Measurements from ENCODE around the gene TMPRSS13.

The TMPRSS13 gene

DNA sequence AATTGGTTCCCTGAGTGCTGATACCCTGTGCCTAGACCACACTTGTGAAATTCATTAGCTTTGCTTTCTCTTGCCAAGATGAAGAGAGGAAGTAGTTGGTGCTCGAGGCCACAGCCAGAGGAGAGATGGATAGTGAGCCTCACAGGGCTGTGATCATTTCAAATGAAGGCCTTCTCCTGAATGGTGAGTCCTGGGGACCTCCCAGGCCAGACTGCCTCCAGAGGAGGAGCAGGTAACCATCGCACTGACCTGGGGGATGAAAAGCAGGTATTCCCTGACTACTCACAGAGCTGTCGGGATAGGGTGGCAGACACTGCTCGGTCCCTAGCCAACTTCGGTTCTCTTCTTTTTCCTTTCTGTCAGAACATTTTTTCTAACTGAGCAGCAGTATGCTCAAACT lies 48.0 kb downstream of the TMPRSS13 start:
- Histone ChIP-seq H3K4me3 (ENCODE audit: low read depth, low read length) (no peak overlapping the region), H3K9me3 (ENCODE audit: control insufficient read depth, insufficient read depth, low read depth, low read length) (no peaks in the 10 kb centered on the region), H3K4me1 (ENCODE audit: control insufficient read depth, insufficient read depth, low read length) (no peaks in the 10 kb centered on the region), H3K36me3 (ENCODE audit: control insufficient read depth in 2 of 2, insufficient read depth in 1 of 2, low read length in 2 of 2) (no peaks in the 10 kb centered on the region), H3K27ac (ENCODE audit: extremely low read depth, low read depth, low read length) (no peak overlapping the region)
- TF ChIP-seq, protein P1, sequence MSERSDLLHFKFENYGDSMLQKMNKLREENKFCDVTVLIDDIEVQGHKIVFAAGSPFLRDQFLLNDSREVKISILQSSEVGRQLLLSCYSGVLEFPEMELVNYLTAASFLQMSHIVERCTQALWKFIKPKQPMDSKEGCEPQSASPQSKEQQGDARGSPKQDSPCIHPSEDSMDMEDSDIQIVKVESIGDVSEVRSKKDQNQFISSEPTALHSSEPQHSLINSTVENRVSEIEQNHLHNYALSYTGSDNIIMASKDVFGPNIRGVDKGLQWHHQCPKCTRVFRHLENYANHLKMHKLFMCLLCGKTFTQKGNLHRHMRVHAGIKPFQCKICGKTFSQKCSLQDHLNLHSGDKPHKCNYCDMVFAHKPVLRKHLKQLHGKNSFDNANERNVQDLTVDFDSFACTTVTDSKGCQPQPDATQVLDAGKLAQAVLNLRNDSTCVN (tag by site-specific recombination; optimal IDR thresholded peaks at IDR 0.05), result no peak
- no peak for TF ChIP-seq ZBTB17 (tag by site-specific recombination; IDR thresholded peaks at IDR 0.05)
- TF ChIP-seq ZFP3 (tag by site-specific recombination; IDR thresholded peaks at IDR 0.05; ENCODE audit: low read depth), result no peak
- TF ChIP-seq ZNF433 (tag by site-specific recombination; IDR thresholded peaks at IDR 0.05; ENCODE audit: low read depth), result no peak
- TF ChIP-seq ZBTB7A (tag by site-specific recombination; IDR thresholded peaks at IDR 0.05; ENCODE audit: low read depth), result no peak
- TF ChIP-seq EGR2 (tag by site-specific recombination; IDR thresholded peaks at IDR 0.05; ENCODE audit: low read depth), result no peak
- no peak for TF ChIP-seq ZNF324 (tag by site-specific recombination; IDR thresholded peaks at IDR 0.05)
- TF ChIP-seq ZNF214 (tag by site-specific recombination; IDR thresholded peaks at IDR 0.05; ENCODE audit: borderline replicate concordance), result no peak
- ChIA-PET POLR2A (no interaction called here), CTCF (interaction anchor here (0.6 kb wide), 1 partner anchor 24 kb away, joined by 3 read pairs; no protein-coding TSS in a partner anchor)

DNA sequence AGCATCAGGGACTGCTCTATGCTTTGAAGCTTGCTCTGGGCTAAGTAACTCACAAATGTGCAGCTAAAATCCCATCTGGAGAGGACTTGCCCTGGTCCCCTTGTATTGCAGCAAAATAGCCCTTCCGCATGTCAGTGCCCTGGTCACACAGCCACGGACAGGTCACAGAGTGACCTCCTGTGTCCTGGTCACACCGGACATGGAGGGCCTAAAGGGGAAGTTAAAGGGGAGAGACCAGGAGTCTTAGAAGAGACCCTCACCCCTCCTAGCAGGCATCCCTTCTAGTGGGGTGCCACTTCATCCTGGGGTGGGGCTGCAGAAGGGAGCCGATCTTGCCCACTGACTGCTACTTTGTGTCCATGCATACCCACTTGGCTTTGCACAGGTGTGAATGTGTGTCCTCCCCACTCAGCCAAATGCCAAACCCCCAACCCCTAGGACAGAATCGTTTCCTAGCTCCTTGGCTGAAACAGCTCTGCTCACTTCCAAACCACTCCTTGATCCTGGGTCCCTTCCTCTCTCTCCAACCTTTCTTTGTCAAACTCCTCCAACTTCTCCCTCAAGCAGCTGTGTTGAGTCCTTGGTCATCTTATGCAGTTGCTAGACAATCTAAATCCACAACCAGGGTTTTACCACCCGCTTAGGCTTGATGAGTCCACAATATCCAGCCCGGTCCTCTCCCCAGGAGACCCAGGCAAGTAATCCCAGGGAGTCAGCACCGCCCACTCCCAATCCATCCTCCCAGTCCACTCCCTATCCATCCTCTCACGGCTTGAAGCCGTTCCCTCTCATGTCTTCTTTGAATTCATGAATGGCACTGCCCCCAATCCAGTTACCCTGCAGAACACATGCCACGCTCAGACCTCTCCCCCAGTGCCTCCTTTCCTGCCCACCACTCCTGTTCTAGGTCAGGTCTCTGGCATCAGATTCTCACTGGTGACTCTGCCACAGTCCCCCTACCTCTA lies 49.4 kb downstream of the TMPRSS13 start:
- CTCF ChIA-PET, result interaction anchor here (1.0 kb wide), 1 partner anchor 115 kb away, joined by 3 read pairs; no protein-coding TSS in a partner anchor
- POLR2A ChIA-PET, result no interaction called here
- Histone ChIP-seq H3K4me1 (ENCODE audit: control insufficient read depth, insufficient read depth, low read length) (no peaks in the 10 kb centered on the region), H3K4me3 (ENCODE audit: low read depth, low read length) (no peak overlapping the region), H3K27ac (ENCODE audit: extremely low read depth, low read depth, low read length) (no peak overlapping the region), H3K36me3 (ENCODE audit: control insufficient read depth in 2 of 2, insufficient read depth in 1 of 2, low read length in 2 of 2) (no peaks in the 10 kb centered on the region), H3K9me3 (ENCODE audit: control insufficient read depth, insufficient read depth, low read depth, low read length) (no peaks in the 10 kb centered on the region)
- peak; percentile 25 for TF ChIP-seq ZFHX2 (tag by site-specific recombination; conservative IDR thresholded peaks at IDR 0.05)
- TF ChIP-seq ZIC2 (tag by site-specific recombination; IDR thresholded peaks at IDR 0.05), result peak; percentile 49
- TF ChIP-seq WT1 (tag by site-specific recombination; IDR thresholded peaks at IDR 0.05), result peak; percentile 86
- TF ChIP-seq ZNF843 (tag by site-specific recombination; IDR thresholded peaks at IDR 0.05), result no peak
- TF ChIP-seq ZBTB17 (tag by site-specific recombination; IDR thresholded peaks at IDR 0.05), result peak; percentile 20; the same call in 1 of the 2 replicates

DNA sequence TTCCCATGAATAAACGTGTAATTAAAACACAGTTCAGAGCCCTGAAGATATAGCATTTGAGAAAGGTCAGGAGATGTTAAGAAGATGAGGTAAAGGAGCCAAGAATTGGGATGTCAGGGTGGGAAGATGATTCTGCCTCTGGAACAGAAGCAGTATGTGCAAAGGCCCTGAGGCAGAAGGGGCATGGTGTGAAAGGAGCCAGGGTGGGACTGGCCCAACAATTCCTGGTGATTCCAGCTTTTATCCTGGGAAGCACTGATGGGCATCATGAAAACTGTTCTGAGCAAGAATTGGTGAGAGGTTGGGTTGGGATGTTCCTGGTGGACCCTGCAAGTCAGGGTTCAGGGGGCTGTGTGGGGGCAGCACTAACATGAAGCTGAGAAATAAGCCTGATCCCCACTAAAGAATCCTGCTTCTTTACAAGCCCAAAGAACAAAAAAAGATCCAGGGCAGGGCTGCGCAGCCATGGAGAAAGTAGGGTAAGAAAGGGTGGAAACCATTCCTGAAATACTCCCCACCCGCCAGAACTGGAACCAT lies 50.2 kb downstream of the TMPRSS13 start:
- TF ChIP-seq ZNF623 (tag by site-specific recombination; IDR thresholded peaks at IDR 0.05), result peak; percentile 92
- TF ChIP-seq, protein P2, sequence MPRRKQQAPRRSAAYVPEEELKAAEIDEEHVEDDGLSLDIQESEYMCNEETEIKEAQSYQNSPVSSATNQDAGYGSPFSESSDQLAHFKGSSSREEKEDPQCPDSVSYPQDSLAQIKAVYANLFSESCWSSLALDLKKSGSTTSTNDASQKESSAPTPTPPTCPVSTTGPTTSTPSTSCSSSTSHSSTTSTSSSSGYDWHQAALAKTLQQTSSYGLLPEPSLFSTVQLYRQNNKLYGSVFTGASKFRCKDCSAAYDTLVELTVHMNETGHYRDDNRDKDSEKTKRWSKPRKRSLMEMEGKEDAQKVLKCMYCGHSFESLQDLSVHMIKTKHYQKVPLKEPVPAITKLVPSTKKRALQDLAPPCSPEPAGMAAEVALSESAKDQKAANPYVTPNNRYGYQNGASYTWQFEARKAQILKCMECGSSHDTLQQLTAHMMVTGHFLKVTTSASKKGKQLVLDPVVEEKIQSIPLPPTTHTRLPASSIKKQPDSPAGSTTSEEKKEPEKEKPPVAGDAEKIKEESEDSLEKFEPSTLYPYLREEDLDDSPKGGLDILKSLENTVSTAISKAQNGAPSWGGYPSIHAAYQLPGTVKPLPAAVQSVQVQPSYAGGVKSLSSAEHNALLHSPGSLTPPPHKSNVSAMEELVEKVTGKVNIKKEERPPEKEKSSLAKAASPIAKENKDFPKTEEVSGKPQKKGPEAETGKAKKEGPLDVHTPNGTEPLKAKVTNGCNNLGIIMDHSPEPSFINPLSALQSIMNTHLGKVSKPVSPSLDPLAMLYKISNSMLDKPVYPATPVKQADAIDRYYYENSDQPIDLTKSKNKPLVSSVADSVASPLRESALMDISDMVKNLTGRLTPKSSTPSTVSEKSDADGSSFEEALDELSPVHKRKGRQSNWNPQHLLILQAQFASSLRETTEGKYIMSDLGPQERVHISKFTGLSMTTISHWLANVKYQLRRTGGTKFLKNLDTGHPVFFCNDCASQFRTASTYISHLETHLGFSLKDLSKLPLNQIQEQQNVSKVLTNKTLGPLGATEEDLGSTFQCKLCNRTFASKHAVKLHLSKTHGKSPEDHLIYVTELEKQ (tag by site-specific recombination; IDR thresholded peaks at IDR 0.05; ENCODE audit: borderline replicate concordance), result no peak
- POLR2A ChIA-PET, result no interaction called here

More for the DNA sequence above, 50.2 kb downstream of the TMPRSS13 start:
- Histone ChIP-seq H3K4me3 (ENCODE audit: low read depth, low read length) (no peak overlapping the region), H3K36me3 (ENCODE audit: control insufficient read depth in 2 of 2, insufficient read depth in 1 of 2, low read length in 2 of 2) (no peaks in the 10 kb centered on the region), H3K4me1 (ENCODE audit: control insufficient read depth, insufficient read depth, low read length) (no peaks in the 10 kb centered on the region), H3K27ac (ENCODE audit: extremely low read depth, low read depth, low read length) (no peak overlapping the region), H3K9me3 (ENCODE audit: control insufficient read depth, insufficient read depth, low read depth, low read length) (no peaks in the 10 kb centered on the region)
- CTCF ChIA-PET, result interaction anchor here (1.0 to 2.0 kb wide), 2 partner anchors 68 to 114 kb away, joined by 3 to 11 read pairs; no protein-coding TSS in a partner anchor

Measured in HEK293 (cell line).